PC-9 (cell line): Measurements from ENCODE around the gene CCDC182.

Experiments used
- EZH2 ChIP-seq: fragments of 200-600 bp; sonication (generic); IDR thresholded peaks from 2 replicates; pipeline ENCODE4 v1.8.0; 2017; ENCODE audit warnings: antibody characterized with exemption, low read depth
- TF ChIP-seq, protein P1 (sequence below): fragments of 200-600 bp; sonication (generic); conservative IDR thresholded peaks from 2 replicates; pipeline ENCODE4 v1.6.1; 2017; ENCODE audit warnings: mixed run types, antibody characterized with exemption, mild to moderate bottlenecking, moderate library complexity

DNA sequence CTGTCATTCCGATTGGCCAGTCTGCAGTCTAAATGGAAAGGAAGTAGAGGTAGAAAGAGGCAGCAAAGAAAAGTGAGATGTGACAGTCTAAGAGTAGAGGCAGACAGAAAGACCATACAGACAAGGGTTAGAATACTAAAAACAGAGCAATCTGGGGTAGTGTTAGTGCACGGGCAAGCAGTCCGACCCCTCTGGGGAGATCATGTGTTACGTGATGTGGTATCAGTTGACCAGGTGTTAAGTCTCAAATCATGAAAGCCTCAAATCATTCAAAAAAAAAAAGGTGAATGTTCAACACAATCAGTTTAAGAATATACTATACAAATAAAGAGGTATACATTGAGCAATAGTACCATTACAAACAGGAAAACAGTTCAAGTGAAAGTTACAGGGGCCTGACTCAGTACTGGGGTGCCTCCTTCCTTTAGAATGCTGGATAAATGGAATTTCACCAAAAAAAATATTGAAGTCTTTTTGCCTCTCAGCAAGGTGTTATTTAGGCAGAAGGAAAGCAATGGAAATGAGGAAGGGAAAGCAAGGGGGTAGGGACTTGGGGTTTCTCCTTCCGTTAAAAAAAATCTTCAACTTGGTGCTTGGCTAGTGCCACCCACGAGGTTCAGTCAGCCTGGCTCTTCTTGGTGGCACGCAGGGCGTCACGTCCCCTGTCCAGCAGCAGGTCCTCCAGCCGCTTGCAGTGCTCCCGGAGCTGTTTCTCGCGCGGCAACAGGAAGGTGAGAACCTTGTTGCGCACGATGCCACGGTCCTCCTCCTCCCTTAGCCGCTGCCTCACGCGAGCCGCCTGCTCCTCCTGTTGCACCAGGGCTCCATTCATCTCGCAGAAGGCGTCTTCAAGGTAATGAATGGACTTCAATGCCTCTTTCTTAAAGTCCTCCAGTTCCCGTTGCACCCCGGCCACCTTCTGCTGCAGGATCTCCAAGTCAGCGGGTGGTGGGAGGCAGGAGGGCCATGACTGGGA is 616 bp downstream of the CCDC182 start:
- TF ChIP-seq, protein P1, sequence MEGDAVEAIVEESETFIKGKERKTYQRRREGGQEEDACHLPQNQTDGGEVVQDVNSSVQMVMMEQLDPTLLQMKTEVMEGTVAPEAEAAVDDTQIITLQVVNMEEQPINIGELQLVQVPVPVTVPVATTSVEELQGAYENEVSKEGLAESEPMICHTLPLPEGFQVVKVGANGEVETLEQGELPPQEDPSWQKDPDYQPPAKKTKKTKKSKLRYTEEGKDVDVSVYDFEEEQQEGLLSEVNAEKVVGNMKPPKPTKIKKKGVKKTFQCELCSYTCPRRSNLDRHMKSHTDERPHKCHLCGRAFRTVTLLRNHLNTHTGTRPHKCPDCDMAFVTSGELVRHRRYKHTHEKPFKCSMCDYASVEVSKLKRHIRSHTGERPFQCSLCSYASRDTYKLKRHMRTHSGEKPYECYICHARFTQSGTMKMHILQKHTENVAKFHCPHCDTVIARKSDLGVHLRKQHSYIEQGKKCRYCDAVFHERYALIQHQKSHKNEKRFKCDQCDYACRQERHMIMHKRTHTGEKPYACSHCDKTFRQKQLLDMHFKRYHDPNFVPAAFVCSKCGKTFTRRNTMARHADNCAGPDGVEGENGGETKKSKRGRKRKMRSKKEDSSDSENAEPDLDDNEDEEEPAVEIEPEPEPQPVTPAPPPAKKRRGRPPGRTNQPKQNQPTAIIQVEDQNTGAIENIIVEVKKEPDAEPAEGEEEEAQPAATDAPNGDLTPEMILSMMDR, result no peak
- TF ChIP-seq EZH2, result no peak
